ENCODE data around the gene SLC26A11.
A peak's percentile ranks its signal among the peaks of the same experiment; 100 is the strongest.

Gene SLC26A11

DNA sequence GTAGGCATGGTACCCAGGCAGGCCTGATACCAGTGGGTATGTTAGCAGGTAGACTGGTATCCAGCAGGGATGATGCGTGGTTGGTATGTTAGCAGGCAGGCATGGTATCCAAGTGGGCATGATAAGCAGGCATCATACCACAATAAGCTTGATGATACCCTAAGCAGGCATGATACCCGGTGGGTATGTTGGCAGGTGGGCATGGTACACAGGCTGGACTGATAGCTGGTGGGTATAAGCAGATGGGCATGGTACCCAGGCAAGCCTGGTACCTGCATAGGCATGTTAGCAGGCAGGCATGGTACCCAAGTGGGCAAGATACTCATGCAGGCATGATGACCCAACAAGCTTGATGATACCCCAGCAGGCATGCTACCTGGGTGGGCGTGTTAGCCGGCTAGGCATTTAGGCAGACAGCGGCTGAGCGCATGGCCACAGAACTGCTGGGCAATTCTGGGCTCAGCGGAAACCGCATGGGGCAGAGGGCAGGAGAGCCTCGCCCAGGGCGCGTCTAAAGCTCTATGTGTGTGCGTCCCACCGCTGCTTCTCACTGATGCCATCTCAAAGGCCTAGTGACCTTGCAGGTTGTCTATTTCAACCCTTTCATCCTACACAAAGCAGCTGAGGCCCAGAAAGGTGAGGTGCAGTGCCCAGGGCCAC lies 2.4 kb upstream of the SLC26A11 start:
- DNase-seq (ENCODE audit: low spot score): no peak

DNA sequence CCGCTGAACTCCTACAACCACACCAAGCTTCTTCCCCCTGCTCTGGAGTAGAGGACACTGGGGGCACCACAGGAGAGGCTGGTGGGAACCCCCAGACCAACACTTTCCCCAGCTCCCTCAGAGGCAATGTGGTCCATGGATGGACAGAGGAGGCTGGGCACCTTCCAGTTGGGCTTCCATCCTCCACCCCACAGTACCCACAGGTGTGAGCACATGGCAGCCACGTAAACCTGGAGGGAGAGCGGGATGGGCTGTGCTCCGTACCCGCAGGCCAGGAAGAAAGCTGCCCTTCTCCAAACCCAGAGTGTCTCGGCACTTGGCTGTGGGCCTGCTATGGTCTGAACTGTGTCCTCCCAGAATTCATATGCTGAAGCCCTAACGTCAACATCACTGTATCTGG lies 1.8 kb upstream of the SLC26A11 start:
- no peak for DNase-seq (ENCODE audit: low spot score)

DNA sequence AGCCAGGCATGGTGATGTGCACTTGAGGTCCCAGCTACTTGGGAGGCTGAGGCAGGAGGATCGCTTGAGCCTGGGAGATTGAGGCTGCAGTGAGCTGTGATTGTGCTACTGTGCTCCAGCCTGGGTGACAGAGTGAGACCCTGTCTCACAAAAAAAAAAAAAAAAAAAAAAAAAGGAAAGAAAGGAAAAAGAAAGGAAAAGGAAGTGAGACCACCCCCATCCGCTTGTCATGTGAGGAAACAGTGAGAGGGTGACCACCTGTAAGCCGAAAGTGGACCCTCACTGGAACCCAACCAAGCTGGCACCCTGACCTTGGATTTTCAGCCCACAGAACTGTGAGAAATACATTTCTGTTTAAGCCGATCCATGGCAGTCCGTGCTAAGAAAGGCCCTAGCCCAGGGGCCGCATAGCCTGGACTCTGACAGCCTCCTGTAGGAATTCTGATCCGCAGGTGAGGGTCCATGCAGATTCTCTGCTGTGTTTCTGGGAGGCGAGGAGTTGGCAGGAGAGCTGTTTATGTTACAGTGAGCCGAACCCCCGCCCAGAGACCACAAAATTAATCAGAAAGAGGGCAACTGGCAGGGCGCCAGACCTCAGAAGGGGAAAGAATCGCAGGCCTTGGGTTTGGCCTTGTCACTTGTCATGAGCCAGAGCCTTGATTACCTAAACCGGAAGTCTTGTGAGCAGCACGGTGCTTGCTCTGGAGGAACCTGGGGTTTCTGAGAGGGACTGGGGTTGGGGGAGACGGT lies 1.0 kb upstream of the SLC26A11 start:
- DNase-seq (ENCODE audit: low spot score): no peak

DNA sequence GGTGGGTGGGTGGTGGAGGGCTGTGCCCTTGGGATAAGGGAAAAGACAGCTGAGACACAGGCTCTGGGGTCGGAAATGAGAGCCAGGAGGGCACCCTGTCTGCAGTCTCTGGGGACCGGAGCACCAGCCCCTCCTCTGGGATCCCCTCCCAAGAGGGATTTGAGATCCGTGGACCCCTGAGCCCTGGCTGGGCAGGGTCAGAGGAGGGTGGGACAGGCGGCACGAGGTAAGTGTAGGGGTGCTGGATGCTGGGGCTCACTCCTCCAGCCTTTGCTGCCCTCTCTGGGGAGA lies 519 bp upstream of the SLC26A11 start:
- DNase-seq (ENCODE audit: low spot score): no peak

DNA sequence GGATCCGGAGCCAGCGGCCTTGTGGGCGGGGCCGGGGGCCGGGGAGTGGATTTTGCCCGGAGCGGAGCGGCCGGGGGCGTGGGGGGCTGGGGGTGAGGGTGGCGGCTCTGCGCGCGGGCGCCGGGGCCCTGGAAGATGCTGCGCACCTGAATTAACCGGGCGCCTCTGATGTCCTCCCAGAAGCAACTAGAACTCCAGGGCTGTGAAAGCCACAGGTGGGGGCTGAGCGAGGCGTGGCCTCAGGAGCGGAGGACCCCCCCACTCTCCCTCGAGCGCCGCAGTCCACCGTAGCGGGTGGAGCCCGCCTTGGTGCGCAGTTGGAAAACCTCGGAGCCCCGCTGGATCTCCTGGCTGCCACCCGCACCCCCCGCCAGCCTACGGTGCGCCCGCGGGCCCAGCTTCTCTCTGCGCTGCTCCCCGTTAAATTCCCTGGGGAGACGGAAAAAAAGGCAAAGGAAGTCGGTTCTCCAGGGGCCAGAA lies 549 bp downstream of the SLC26A11 start:
- DNase-seq (ENCODE audit: low spot score): peak; percentile 78

DNA sequence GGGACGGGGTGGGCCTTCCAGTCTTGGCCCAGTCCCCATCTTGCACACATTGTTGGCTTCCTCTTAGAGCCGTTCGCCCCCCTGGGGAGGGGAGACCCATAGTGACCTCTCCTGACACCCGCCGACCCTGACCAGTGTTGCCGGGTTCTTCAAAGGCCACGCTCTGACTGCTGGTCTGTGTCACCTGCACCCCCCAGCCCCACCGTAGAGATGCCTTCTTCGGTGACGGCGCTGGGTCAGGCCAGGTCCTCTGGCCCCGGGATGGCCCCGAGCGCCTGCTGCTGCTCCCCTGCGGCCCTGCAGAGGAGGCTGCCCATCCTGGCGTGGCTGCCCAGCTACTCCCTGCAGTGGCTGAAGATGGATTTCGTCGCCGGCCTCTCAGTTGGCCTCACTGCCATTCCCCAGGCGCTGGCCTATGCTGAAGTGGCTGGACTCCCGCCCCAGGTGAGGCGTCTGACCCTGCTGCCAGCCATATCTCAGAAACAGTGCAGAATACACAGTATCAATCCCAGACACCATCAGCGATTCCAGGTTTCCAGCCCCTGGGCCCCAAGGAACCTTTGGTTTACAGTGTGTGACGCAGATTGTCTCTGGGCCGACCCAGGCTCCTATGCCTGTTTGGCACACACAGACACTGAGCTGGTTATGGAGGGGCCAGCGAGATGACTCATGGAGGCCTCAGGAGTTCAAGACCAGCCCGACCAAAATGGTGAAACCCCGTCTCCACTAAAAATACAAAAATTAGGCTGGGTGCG lies 1.3 kb downstream of the SLC26A11 start:
- no peak for DNase-seq (ENCODE audit: low spot score)

DNA sequence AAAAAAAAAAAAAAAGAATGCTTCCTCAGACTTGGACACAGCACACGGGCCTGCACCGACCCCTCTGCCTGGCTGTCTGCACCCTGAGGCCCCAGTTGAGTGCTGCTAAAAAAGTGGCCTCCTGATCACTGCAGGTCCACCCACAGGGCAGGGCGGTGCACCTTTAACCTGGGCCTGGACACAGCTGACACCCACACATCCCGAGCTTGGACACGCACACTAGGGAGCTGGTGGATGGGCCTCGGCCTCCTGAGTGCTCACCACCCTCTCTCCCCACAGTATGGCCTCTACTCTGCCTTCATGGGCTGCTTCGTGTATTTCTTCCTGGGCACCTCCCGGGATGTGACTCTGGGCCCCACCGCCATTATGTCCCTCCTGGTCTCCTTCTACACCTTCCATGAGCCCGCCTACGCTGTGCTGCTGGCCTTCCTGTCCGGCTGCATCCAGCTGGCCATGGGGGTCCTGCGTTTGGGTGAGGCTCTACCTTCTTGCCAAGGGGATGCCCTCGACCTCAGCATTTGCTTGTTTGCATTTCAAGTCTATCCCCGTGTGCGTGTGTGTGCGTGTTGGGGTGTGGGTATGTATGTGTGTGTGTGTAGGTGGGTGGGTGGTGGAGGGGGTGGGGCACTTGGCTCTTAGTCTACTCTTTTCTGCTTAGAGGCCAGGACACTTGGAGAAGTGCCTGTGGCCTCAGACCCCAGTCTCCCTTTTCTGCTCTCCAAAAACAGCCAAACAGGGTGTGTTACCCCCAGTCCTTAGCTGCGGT lies 2.3 kb downstream of the SLC26A11 start:
- no peak for DNase-seq (ENCODE audit: low spot score)

DNA sequence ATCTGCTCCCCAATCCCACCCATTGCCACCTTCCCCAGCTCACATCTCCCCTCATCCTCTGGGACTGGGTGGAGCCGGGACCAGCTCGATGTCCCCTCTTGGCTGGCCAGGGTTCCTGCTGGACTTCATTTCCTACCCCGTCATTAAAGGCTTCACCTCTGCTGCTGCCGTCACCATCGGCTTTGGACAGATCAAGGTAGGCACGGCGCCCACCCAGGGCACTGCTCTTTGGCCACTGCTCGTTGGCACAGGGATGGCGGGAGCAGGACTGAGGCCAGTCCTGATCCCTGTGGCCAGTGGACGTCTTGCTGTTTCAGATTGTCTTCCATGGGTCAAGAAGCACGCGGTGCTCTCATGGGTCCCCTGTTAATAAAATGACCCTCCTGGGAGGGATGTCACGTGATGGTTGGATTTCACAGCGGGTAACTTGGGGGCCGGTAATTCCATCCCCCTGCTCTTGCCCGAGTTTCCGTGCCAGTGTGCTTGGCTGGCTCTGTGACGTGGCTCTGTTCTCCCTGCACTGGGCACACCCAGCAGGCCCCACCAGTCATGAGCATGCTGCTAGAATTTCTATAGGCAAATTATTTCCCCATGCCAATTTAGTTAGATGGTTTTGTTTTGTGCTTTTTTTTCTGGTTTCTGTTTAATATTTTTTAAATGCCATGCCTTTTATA lies 3.1 kb downstream of the SLC26A11 start:
- no peak for DNase-seq (ENCODE audit: low spot score)

DNA sequence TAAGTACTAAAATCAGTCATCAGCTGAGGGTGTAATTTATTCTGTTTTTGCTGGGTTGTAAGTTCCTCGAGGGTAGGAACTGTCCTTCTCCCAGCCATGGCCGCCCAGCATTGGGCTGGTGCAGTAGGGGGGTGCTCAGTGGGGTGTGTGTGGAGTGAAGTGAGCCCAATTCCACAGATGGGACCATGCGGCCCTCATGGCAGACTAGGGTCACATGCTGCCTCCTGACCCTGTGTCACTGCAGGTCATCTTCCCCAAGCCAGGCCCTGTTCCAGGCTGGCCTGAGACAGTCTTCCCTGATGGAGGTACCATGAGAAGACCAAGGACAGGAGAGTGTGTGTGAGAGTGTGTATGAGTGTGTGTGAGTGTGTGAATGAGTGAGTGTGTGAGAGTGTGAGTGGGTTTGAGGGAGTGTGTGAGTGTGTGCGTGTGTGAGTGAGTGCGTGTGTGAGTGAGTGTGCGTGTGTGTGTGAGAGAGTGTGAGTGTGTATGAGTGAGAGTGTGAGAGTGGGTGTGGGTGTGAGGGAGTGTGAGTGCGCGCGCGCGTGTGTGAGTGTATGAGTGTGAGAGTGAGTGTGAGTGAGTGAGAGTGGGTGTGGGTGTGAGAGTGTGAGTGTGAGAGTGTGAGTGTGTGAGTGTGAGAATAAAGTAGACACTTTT lies 3.7 kb downstream of the SLC26A11 start:
- no peak for DNase-seq (ENCODE audit: low spot score)

DNA sequence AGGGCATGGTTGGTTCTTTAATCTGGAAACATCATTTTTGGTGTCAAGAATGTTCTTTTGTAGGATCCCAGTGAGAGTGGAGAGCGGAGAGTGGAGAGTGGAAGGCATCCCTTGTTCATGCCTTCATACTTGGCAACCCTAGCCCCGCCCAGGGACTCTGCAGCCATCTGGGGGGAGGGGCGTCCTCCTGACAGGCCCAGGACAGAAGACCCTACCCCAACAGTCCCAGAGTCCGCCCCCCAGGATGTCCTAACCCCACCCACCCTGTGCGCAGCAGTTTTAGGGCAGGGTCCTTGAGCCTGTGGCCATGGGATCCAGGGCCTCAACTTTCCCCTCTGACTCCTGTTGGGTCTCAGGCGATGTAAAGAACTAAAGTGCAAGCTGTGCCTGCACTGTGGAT lies 4.5 kb downstream of the SLC26A11 start:
- no peak for DNase-seq (ENCODE audit: low spot score)

DNA sequence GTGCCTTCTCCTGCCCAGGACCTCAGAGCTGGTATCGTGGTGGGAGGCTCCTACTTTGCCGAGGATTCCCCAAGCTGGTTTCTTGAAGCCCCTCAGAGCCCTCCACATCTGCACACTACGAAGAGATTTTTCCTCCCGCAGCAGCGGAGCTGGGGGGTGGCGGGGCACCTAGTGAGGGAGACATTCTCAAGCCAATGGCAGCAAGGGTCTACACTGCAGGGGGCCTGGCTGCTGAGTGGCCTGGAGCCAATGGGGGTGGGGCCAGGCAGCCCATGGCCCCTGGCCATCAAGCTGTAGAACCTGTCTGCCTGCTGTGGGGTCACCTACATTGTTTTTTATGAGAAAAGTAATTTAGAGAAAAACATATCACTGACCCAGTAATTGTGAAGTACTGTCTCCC lies 5.0 kb downstream of the SLC26A11 start:
- DNase-seq (ENCODE audit: low spot score): no peak

DNA sequence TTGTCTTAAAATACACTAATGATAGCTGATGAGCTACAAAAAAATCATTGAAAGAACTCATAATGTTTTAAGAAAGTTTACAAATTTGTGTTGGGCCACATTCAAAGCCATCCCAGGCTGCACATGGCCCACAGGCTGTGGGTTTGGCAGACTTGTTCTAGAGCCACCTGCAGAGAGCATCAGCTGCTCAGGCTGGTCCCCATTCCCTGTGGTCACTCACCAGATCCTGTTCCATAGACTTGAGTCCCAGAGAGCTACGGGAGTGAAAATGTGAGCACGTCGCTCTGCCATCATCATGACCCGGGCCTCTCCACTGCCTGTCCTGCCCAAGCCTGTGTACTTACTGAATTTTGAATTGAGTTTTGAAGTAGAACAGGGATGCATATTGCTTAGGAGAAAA lies 6.9 kb downstream of the SLC26A11 start:
- DNase-seq (ENCODE audit: low spot score): no peak

DNA sequence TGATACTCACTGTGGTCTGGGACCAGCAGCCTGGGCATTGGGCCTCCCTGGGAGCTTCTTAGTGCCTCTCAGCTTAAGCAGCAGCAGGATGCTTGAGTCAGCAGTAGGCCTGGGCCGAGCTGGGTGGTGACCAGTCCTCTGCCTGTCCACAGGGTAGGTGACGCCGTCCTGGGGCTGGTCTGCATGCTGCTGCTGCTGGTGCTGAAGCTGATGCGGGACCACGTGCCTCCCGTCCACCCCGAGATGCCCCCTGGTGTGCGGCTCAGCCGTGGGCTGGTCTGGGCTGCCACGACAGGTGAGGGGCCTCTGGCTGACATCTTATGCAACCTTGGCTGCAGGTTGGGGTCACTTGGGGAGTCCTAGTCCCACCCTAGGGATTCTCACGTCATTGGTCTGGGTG lies 7.4 kb downstream of the SLC26A11 start:
- DNase-seq (ENCODE audit: low spot score): no peak

DNA sequence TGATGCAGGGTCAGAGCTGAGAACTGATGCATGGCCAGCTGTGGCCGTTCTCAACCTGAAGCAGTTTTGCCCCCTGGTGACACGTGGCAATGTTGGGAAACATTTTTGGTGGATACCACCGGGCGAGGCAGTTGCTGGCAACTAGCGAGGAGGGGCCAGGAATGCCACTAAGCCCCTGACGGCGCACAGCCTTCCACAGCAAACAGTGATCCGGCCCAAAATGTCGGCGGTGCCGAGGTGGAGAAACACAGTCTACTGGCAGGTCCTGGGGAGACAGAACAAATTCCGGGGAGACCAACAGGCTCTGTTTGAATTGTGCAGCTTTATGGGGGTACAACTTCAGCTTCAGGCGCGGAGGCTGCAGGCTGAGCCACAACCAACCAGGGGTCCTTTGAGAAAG lies 8.2 kb downstream of the SLC26A11 start:
- no peak for DNase-seq (ENCODE audit: low spot score)

DNA sequence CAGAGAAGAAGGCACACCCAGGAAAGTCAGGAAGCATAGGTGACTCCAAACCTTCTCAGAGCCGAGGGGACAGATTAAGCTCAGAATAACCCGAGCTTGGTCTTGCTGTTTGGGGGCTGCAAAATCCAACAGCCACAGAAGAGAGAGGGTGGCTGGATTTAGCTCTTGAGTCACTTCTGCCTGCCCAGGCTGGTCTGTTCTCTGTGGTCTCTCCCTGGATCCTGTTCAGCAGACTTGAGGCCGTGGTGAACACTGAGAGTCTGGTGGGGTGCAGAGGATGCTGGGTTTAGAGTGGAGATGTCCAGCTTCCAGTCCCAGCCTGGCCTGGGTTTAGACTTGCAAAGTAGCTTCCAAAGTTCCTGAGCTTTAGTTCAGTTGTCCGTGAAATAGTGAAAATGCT lies 8.8 kb downstream of the SLC26A11 start:
- no peak for DNase-seq (ENCODE audit: low spot score)

DNA sequence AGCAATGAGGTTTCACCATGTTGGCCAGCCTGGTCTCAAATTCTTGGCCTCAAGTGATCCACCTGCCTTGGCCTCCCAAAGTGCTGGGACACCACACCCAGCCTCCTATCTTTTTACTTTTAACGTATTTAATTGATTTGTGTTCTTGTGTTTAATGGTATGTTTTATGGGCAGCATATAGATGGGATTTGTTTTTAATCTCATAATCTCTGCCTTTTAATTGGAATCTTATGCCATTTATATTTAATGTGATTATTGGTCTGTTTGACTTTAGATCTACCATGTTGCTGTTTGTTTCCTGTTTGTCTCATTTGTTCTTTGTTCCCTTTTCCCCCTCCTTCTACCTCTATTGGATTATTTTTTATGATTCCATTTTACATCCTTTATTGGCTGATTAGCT lies 12.2 kb downstream of the SLC26A11 start:
- DNase-seq (ENCODE audit: low spot score): no peak

DNA sequence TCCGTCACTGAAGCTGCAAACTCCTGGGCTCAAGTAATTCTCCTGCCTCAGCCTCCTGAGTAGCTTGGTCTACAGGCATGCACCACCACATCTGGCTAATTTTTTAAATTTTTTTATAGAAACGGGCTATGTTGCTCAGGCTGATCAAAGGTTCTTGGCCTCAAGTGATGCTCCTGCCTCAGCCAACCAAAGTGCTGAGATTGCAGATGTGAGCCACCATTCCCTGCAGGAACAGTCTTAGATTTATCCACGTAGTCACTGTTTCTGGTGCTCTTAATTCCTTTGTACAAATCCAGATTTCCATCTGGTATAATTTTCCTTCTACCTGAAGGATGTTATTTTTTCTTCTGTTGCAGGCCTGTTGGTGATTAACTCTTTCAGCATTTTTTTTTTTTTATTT lies 13.0 kb downstream of the SLC26A11 start:
- DNase-seq (ENCODE audit: low spot score): no peak

DNA sequence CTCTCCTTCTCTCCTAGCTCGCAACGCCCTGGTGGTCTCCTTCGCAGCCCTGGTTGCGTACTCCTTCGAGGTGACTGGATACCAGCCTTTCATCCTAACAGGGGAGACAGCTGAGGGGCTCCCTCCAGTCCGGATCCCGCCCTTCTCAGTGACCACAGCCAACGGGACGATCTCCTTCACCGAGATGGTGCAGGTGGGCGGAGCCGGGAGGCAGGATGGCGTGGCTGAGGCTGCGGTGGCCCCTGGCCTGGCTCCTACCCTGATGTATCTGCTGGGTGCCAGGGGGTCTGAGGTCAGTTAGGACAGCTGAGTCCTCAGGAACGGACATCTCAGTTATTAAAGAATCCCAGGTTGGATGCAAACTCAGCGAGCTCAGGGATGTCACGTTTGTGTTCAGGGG lies 16.7 kb downstream of the SLC26A11 start:
- peak; percentile 33 for DNase-seq (ENCODE audit: low spot score)

DNA sequence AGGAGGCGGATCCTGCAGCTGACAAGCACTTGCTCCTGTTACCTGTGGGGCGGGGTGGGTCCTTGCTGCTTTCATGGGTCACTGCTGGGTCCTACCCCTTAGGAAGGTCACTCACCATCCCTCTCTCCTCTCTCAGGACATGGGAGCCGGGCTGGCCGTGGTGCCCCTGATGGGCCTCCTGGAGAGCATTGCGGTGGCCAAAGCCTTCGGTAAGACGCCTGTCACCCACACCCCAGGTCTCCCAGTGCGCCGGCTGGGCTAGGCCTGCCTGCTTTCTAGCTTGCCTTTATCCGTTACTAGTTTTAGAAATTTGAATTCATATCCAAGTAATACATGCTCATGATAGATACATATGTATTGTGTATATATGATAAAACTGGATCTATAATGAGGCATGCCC lies 17.2 kb downstream of the SLC26A11 start:
- DNase-seq (ENCODE audit: low spot score): peak; percentile 31

DNA sequence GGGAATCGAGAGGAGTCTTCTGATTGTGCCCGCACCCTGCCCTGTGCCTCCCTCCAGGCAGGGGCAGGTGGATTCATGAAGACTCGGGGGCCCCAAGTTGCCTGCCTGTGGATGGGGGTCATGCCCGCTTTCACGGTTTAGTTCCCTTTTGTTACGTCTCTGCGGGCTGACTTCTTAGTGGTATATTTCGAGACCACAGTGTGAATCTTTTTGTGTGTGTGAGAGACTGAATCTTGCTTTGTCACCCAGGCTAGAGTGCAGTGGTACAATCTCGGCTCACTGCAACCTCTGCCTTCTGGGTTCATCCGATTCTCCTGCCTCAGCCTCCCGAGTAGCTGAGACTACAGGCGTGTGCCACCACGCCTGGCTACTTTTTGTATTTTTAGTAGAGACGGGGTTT lies 22.3 kb downstream of the SLC26A11 start:
- DNase-seq (ENCODE audit: low spot score): no peak
